Thymus (tissue), 11 donors: ENCODE data around the gene BECN2. TPM values are rescaled to one million over a fixed set of nuclear protein-coding genes. Genes with fewer than 3 reads are reported as not detected.
"Not testable (repeated sequence)": the region's sequence is repeated elsewhere in the genome, so short reads cannot be mapped to it uniquely, and the experiment has no call there.

Experiments used
- DNase-seq, 9 donors: peaks; one replicate each; pipeline ENCODE4 v3.0.0-alpha.2; 2013; ENCODE audit warnings: low spot score in 9 of 9, low read depth in 6 of 9, missing footprints in 1 of 9
- H3K27ac ChIP-seq, 2 donors: one replicate each; pipeline ENCODE4 v1.5.1; 2013; ENCODE audit warnings: control low read depth in 1 of 2, low read depth in 1 of 2, low read length in 1 of 2, mild to moderate bottlenecking in 1 of 2, moderate library complexity in 1 of 2
- H3K27me3 ChIP-seq, 2 donors: one replicate each; pipeline ENCODE4 v1.5.1; 2013; ENCODE audit warnings: low read length in 1 of 2; ENCODE audit not compliant: control insufficient read depth in 2 of 2, insufficient read depth in 1 of 2
- H3K36me3 ChIP-seq, 2 donors: one replicate each; pipeline ENCODE4 v1.5.1; 2013; ENCODE audit warnings: low read length in 1 of 2, mild to moderate bottlenecking in 1 of 2, moderate library complexity in 1 of 2; ENCODE audit not compliant: control insufficient read depth in 2 of 2, insufficient read depth in 2 of 2
- H3K4me1 ChIP-seq, 2 donors: one replicate each; pipeline ENCODE4 v1.5.1; 2013; ENCODE audit warnings: low read length in 2 of 2; ENCODE audit not compliant: control insufficient read depth in 2 of 2, insufficient read depth in 2 of 2
- H3K4me3 ChIP-seq, 2 donors: one replicate each; pipeline ENCODE4 v1.5.1; 2013; ENCODE audit warnings: low read length in 2 of 2, control low read depth in 1 of 2, mild to moderate bottlenecking in 1 of 2
- H3K9me3 ChIP-seq, 2 donors: one replicate each; pipeline ENCODE4 v1.5.1; 2013; ENCODE audit warnings: low read length in 1 of 2, mild to moderate bottlenecking in 1 of 2; ENCODE audit not compliant: control insufficient read depth in 2 of 2, insufficient read depth in 1 of 2
- WGBS: extraction: QIAGEN DNeasy Blood & Tissue Kit; methylation state at CpG from one replicate; pipeline ENCODE4 v1.1.7; 2013; 5-methylcytosine and 5-hydroxymethylcytosine counted together
- polyA plus RNA-seq: library from polyadenylated mRNA; stranded (reverse); fragments of 200-250 nt; gene quantifications from one replicate; pipeline ENCODE4 v1.2.3, GENCODE V29; 2013
- total RNA-seq: library from RNA; stranded (reverse); fragments of 120-200 nt; gene quantifications from one replicate; pipeline ENCODE4 v1.2.4, GENCODE V29; 2013
- donor health status: healthy.

Gene BECN2
- total and polyA plus RNA-seq, 2 donors = 0.05 TPM; not detected in 1

- Histone ChIP-seq H3K4me1 (no peaks in the 10 kb centered on the region), H3K27me3 (no peaks in the 10 kb centered on the region), H3K9me3 (no peaks in the 10 kb centered on the region), H3K36me3 (no peaks in the 10 kb centered on the region), H3K27ac (no peak overlapping the region), H3K4me3 (no peak overlapping the region)
- 80% methylated on average over 4 of the region's 4 CpGs for WGBS
- no peak for DNase-seq
These were observed 11.0 kb downstream of the BECN2 start for GRCh38 chr1:241968611-241969010.

GRCh38 chr1:241972703-241973369 lies 15.3 kb downstream of the BECN2 start:
- DNase-seq = no peak
- no peak overlapping the region for H3K27ac ChIP-seq
- WGBS = 88% methylated on average over 6 of the region's 6 CpGs

GRCh38 chr1:241976229-241976628 lies 18.7 kb downstream of the BECN2 start:
- H3K27me3 ChIP-seq = no peaks in the 10 kb centered on the region
- H3K9me3 ChIP-seq = no peaks in the 10 kb centered on the region
- H3K4me1 ChIP-seq = no peaks in the 10 kb centered on the region
- H3K4me3 ChIP-seq = no peak overlapping the region
- H3K27ac ChIP-seq = no peak overlapping the region
- 80% methylated on average over 6 of the region's 6 CpGs for WGBS
- no peaks in the 10 kb centered on the region for H3K36me3 ChIP-seq
- DNase-seq = no peak

More at GRCh38 chr1:241972703-241973369, 15.3 kb downstream of the BECN2 start:
- H3K4me3 ChIP-seq = no peak overlapping the region
- no peaks in the 10 kb centered on the region for H3K4me1 ChIP-seq
- H3K27me3 ChIP-seq = no peaks in the 10 kb centered on the region
- H3K9me3 ChIP-seq = no peaks in the 10 kb centered on the region
- no peaks in the 10 kb centered on the region for H3K36me3 ChIP-seq

GRCh38 chr1:241979071-241979470 lies 21.5 kb downstream of the BECN2 start:
- 98% methylated on average over 18 of the region's 18 CpGs for WGBS
- no peaks in the 10 kb centered on the region for H3K4me1 ChIP-seq

GRCh38 chr1:241979926-241980325 lies 22.4 kb downstream of the BECN2 start:
- H3K27ac ChIP-seq = no peak overlapping the region
- H3K36me3 ChIP-seq = no peaks in the 10 kb centered on the region
- no peaks in the 10 kb centered on the region for H3K9me3 ChIP-seq
- H3K27me3 ChIP-seq = no peaks in the 10 kb centered on the region
- WGBS = 85% methylated on average over 1 of the region's 1 CpG
- H3K4me3 ChIP-seq = no peak overlapping the region
- no peaks in the 10 kb centered on the region for H3K4me1 ChIP-seq
- DNase-seq = no peak

More at GRCh38 chr1:241979071-241979470, 21.5 kb downstream of the BECN2 start:
- Histone ChIP-seq H3K27ac (no peak overlapping the region), H3K4me3 (no peak overlapping the region), H3K9me3 (no peaks in the 10 kb centered on the region), H3K36me3 (no peaks in the 10 kb centered on the region), H3K27me3 (no peaks in the 10 kb centered on the region)
- no peak for DNase-seq

- no peaks in the 10 kb centered on the region for H3K36me3 ChIP-seq
- H3K4me1 ChIP-seq = no peaks in the 10 kb centered on the region
- DNase-seq = peak in 1 of 9 donors; percentile 16
- no peaks in the 10 kb centered on the region for H3K27me3 ChIP-seq
- 80% methylated on average over 10 of the region's 10 CpGs for WGBS
- H3K9me3 ChIP-seq = no peaks in the 10 kb centered on the region
- no peak overlapping the region for H3K27ac ChIP-seq
- H3K4me3 ChIP-seq = no peak overlapping the region
These were observed 28.2 kb downstream of the BECN2 start for GRCh38 chr1:241985787-241986186.

GRCh38 chr1:241988389-241988930 lies 30.9 kb downstream of the BECN2 start:
- DNase-seq = not testable (repeated sequence)

GRCh38 chr1:241990040-241990439 lies 32.5 kb downstream of the BECN2 start:
- H3K36me3 ChIP-seq = no peaks in the 10 kb centered on the region
- H3K4me1 ChIP-seq = no peaks in the 10 kb centered on the region
- no peaks in the 10 kb centered on the region for H3K27me3 ChIP-seq
- no peak overlapping the region for H3K27ac ChIP-seq
- no peak for DNase-seq
- no peak overlapping the region for H3K4me3 ChIP-seq
- WGBS = 93% methylated on average over 10 of the region's 10 CpGs
- H3K9me3 ChIP-seq = no peaks in the 10 kb centered on the region

More at GRCh38 chr1:241988389-241988930, 30.9 kb downstream of the BECN2 start:
- H3K4me3 ChIP-seq, H3K4me1 ChIP-seq, H3K9me3 ChIP-seq, H3K27ac ChIP-seq, H3K36me3 ChIP-seq, H3K27me3 ChIP-seq: not testable (repeated sequence)
- WGBS = 96% methylated on average over 10 of the region's 10 CpGs

- DNase-seq = no peak
- Histone ChIP-seq H3K4me3 (no peak overlapping the region), H3K9me3 (no peaks in the 10 kb centered on the region), H3K36me3 (no peaks in the 10 kb centered on the region), H3K4me1 (no peaks in the 10 kb centered on the region), H3K27ac (no peak overlapping the region), H3K27me3 (no peaks in the 10 kb centered on the region)
- WGBS = 98% methylated on average over 5 of the region's 5 CpGs
These were observed 35.2 kb downstream of the BECN2 start for GRCh38 chr1:241992734-241993133.
